Fibroblast of pulmonary artery (primary cell): ENCODE results near the gene CNOT3.
"Not testable (repeated sequence)": the region's sequence is repeated elsewhere in the genome, so short reads cannot be mapped to it uniquely, and the experiment has no call there.

Experiments
- DNase-seq: peaks from one replicate; pipeline ENCODE4 v3.0.0-alpha.2; 2010; ENCODE audit warnings: low read depth
- H3K4me3 ChIP-seq: replicated peaks from 2 replicates; pipeline ENCODE4 v1.5.1; 2011; ENCODE audit warnings: low read depth, mild to moderate bottlenecking, control low read depth, low read length, moderate library complexity
- CTCF ChIP-seq: IDR thresholded peaks from 2 replicates; pipeline ENCODE4 v1.5.1; 2011; ENCODE audit warnings: mild to moderate bottlenecking, control low read depth, low read length, inconsistent platforms; ENCODE audit errors: missing control alignments

Gene CNOT3

GRCh38 chr19:54137699-54138488 lies at the start of gene CNOT3:
TSS of gene CNOT3 (plus strand) at chr19:54137762. CDS start at chr19:54142979, 5,217 bp downstream.
- no peak for DNase-seq
- peak within 1 kb of the TSS; percentile 84 for H3K4me3 ChIP-seq
- no peak for TF ChIP-seq CTCF

GRCh38 chr19:54094426-54095000 lies 43.0 kb upstream of the CNOT3 start:
- no peak overlapping the region for H3K4me3 ChIP-seq
- TF ChIP-seq CTCF: no peak
- no peak for DNase-seq

- no peak for TF ChIP-seq CTCF
- H3K4me3 ChIP-seq: peak overlapping the region; percentile 33
- DNase-seq: no peak
These were observed 42.3 kb upstream of the CNOT3 start for GRCh38 chr19:54095136-54095858.

- H3K4me3 ChIP-seq: peak overlapping the region; percentile 33
- peak; percentile 48 for DNase-seq
These were observed 41.5 kb upstream of the CNOT3 start for GRCh38 chr19:54095859-54096616.

- peak; percentile 54 for DNase-seq
- peak; percentile 46 for TF ChIP-seq CTCF
- peak overlapping the region; percentile 32 for H3K4me3 ChIP-seq
These were observed 40.9 kb upstream of the CNOT3 start for GRCh38 chr19:54096617-54097106.

GRCh38 chr19:54099190-54099902 lies 38.2 kb upstream of the CNOT3 start:
- no peak overlapping the region for H3K4me3 ChIP-seq
- TF ChIP-seq CTCF: no peak
- DNase-seq: no peak

- not testable (repeated sequence) for H3K4me3 ChIP-seq, DNase-seq
These were observed 37.7 kb upstream of the CNOT3 start for GRCh38 chr19:54099903-54100255.
